Caco-2 (cell line): Measurements from ENCODE around the gene MMEL1. TPM values are rescaled to one million over a fixed set of nuclear protein-coding genes. Genes with fewer than 3 reads are reported as not detected.
"Not testable (repeated sequence)": the region's sequence is repeated elsewhere in the genome, so short reads cannot be mapped to it uniquely, and the experiment has no call there.

ENCODE experiments used
- BruUV-seq: library from RNA; stranded (reverse); fragments of 400-500 nt; replicated peaks from 2 replicates; lab custom pipeline; 2021; lab: Mats Ljungman, UMichigan
- CTCF ChIA-PET: fragments of 300-600 bp; sonication (Branson Sonifier 250); formaldehyde crosslinking; loops from one replicate; lab custom pipeline; 2022; ENCODE audit warnings: antibody characterized with exemption; lab: Charles Lee
- POLR2A ChIA-PET: fragments of 300-600 bp; sonication (Branson Sonifier 250); formaldehyde crosslinking; loops from one replicate; lab custom pipeline; 2022; ENCODE audit warnings: antibody characterized with exemption; lab: Charles Lee
- DNase-seq, 2 experiments: peaks; one replicate each; pipeline versions ENCODE4 v3.0.0 to v3.0.0-alpha.2; 2020 to 2022
- H3K27me3 ChIP-seq: replicated peaks from 2 replicates; pipeline ENCODE4 v1.6.0; 2011; ENCODE audit warnings: low read length; ENCODE audit not compliant: control insufficient read depth, insufficient read depth
- H3K36me3 ChIP-seq: 2 replicates; pipeline ENCODE4 v1.5.1; 2011; ENCODE audit warnings: low read length; ENCODE audit not compliant: control insufficient read depth, insufficient read depth
- H3K4me1 ChIP-seq: fragments of 250-450 bp; sonication (Bioruptor Pico); 2 replicates; pipeline ENCODE4 v1.5.1; 2020; ENCODE audit warnings: mild to moderate bottlenecking
- H3K4me3 ChIP-seq: 2 replicates; pipeline ENCODE4 v1.5.1; 2011; ENCODE audit warnings: low read depth, mild to moderate bottlenecking, control low read depth, low read length
- H3K9me3 ChIP-seq: fragments of 250-450 bp; sonication (Bioruptor Pico); 2 replicates; pipeline ENCODE4 v1.5.1; 2020; ENCODE audit warnings: mild to moderate bottlenecking, moderate library complexity
- H3K27ac Mint-ChIP-seq: one replicate; pipeline ENCODE4 v1.8.0; 2022; ENCODE audit warnings: mixed read lengths; ENCODE audit not compliant: unreplicated experiment
- H3K27me3 Mint-ChIP-seq: one replicate; pipeline ENCODE4 v1.8.0; 2022; ENCODE audit warnings: mixed read lengths; ENCODE audit not compliant: insufficient read depth, unreplicated experiment
- H3K36me3 Mint-ChIP-seq: one replicate; pipeline ENCODE4 v1.8.0; 2022; ENCODE audit warnings: mild to moderate bottlenecking, mixed read lengths; ENCODE audit not compliant: insufficient read depth, unreplicated experiment
- H3K4me1 Mint-ChIP-seq: one replicate; pipeline ENCODE4 v1.8.0; 2022; ENCODE audit warnings: low read depth, mixed read lengths; ENCODE audit not compliant: unreplicated experiment
- H3K4me3 Mint-ChIP-seq: one replicate; pipeline ENCODE4 v1.8.0; 2022; ENCODE audit warnings: mild to moderate bottlenecking, moderate library complexity, mixed read lengths; ENCODE audit not compliant: unreplicated experiment
- H3K9me3 Mint-ChIP-seq: one replicate; pipeline ENCODE4 v1.8.0; 2022; ENCODE audit warnings: mixed read lengths; ENCODE audit not compliant: unreplicated experiment
- CTCF ChIP-seq, 2 experiments: fragments of 200-600 bp in 1 of 2; IDR thresholded peaks; 1 replicate in 1 of 2; 2 replicates in 1 of 2; pipeline versions ENCODE4 v1.5.1 to v1.8.0; 2011 to 2022; ENCODE audit warnings: antibody characterized with exemption in 1 of 2, control low read depth in 1 of 2, inconsistent platforms in 1 of 2, low read depth in 1 of 2, low read length in 1 of 2, mild to moderate bottlenecking in 1 of 2, moderate library complexity in 1 of 2; ENCODE audit not compliant: insufficient read depth in 1 of 2, severe bottlenecking in 1 of 2, unreplicated experiment in 1 of 2
- intact Hi-C: fragments of 100-400 bp; cut with micrococcal nuclease; formaldehyde crosslinking; loops from one replicate; pipeline ENCODE4 v1.10.0; 2022; ENCODE audit not compliant: unreplicated experiment
- total RNA-seq: library from RNA; stranded (reverse); gene quantifications from 2 replicates; pipeline ENCODE4 v1.2.3, GENCODE V29; 2022

The MMEL1 gene
- total RNA-seq, 1 experiment from 2014 or later, result not detected

GRCh38 chr1:2552189-2552588 is 80.6 kb downstream of the MMEL1 start:
- no TSS peak for BruUV-seq
- no peak overlapping the region for H3K4me3 ChIP-seq
- H3K9me3 Mint-ChIP-seq, result no peaks in the 10 kb centered on the region
- DNase-seq, result no peak
- H3K27me3 Mint-ChIP-seq, result peaks cover 2% of the 10 kb centered on the region
- H3K9me3 ChIP-seq, result no peaks in the 10 kb centered on the region
- intact Hi-C loops, result no loop called here
- no peaks in the 10 kb centered on the region for H3K4me1 Mint-ChIP-seq
- TF ChIP-seq CTCF (IDR thresholded peaks at IDR 0.05; ENCODE audit: insufficient read depth in 1 of 2, low read depth in 1 of 2, low read length in 1 of 2, severe bottlenecking in 1 of 2, unreplicated experiment in 1 of 2), result no peak
- H3K36me3 Mint-ChIP-seq, result no peaks in the 10 kb centered on the region
- H3K4me1 ChIP-seq, result peaks cover 7% of the 10 kb centered on the region
- no peaks in the 10 kb centered on the region for H3K36me3 ChIP-seq
- CTCF ChIA-PET, result interaction anchor here (0.6 kb wide), 1 partner anchor 26 kb away, joined by 4 read pairs; no protein-coding TSS in a partner anchor
- POLR2A ChIA-PET, result no interaction called here
- H3K27me3 ChIP-seq, result no peaks in the 10 kb centered on the region
- no peak overlapping the region for H3K27ac Mint-ChIP-seq
- H3K4me3 Mint-ChIP-seq, result no peak overlapping the region

- not testable (repeated sequence) for H3K27ac Mint-ChIP-seq, H3K27me3 ChIP-seq, H3K4me1 ChIP-seq
These were observed 81.3 kb downstream of the MMEL1 start for GRCh38 chr1:2551544-2551943.

GRCh38 chr1:2550309-2550861 is 82.4 kb downstream of the MMEL1 start:
- H3K36me3 ChIP-seq, H3K4me1 Mint-ChIP-seq, H3K27ac Mint-ChIP-seq, BruUV-seq, H3K4me3 Mint-ChIP-seq, CTCF ChIA-PET, H3K27me3 Mint-ChIP-seq, H3K9me3 Mint-ChIP-seq, H3K4me1 ChIP-seq, H3K4me3 ChIP-seq, H3K36me3 Mint-ChIP-seq, H3K27me3 ChIP-seq, intact Hi-C loops, H3K9me3 ChIP-seq, POLR2A ChIA-PET, DNase-seq: not testable (repeated sequence)

More at GRCh38 chr1:2551544-2551943, 81.3 kb downstream of the MMEL1 start:
- H3K4me3 Mint-ChIP-seq, H3K9me3 ChIP-seq, H3K36me3 Mint-ChIP-seq, H3K9me3 Mint-ChIP-seq, H3K4me3 ChIP-seq, DNase-seq, H3K27me3 Mint-ChIP-seq, H3K4me1 Mint-ChIP-seq, intact Hi-C loops, BruUV-seq, POLR2A ChIA-PET, H3K36me3 ChIP-seq: not testable (repeated sequence)
- CTCF ChIA-PET, result interaction anchor here (0.6 kb wide), 1 partner anchor 26 kb away, joined by 4 read pairs; no protein-coding TSS in a partner anchor

GRCh38 chr1:2549367-2550029 is 83.3 kb downstream of the MMEL1 start:
- H3K9me3 Mint-ChIP-seq, intact Hi-C loops, H3K4me3 ChIP-seq, H3K27me3 Mint-ChIP-seq, H3K4me1 ChIP-seq, H3K4me3 Mint-ChIP-seq, H3K36me3 ChIP-seq, DNase-seq, H3K27me3 ChIP-seq, POLR2A ChIA-PET, H3K27ac Mint-ChIP-seq, CTCF ChIA-PET, H3K36me3 Mint-ChIP-seq, H3K9me3 ChIP-seq, BruUV-seq, H3K4me1 Mint-ChIP-seq: not testable (repeated sequence)
